MM.1S (cell line): ENCODE data around the gene ZNHIT6.

ENCODE experiments used
- CTCF ChIP-seq: fragments of 300-600 bp; sonication (generic); IDR thresholded peaks from 2 replicates; pipeline ENCODE4 v1.5.1; 2016; ENCODE audit warnings: antibody characterized with exemption, low read length, mixed read lengths
- EZH2 ChIP-seq: fragments of 300-600 bp; sonication (generic); optimal IDR thresholded peaks from 2 replicates; pipeline ENCODE3; 2017; ENCODE audit warnings: low read depth, mild to moderate bottlenecking, antibody characterized with exemption, low read length, mixed read lengths

DNA sequence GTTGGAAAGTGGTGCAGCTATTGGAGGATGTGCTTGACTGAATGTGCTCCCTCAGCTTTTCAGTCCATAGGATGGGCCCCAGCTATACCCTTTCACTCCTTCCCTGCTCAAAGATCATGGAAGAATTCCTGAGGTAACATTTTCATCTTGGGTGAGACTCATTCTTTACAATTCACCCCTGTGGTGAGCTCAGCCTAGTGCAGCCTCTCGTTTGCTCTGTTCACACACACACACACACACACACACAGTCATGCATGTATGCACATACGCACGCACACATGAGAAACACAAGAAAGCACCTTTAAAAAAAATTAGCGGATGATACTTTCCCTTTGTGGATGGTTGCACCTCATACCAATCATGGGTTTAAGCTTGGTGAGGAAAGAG lies 101.8 kb downstream of the ZNHIT6 start:
- TF ChIP-seq CTCF = no peak
- TF ChIP-seq EZH2 = no peak
